ENCODE results near the gene VPS41. TPM values are rescaled to one million over a fixed set of nuclear protein-coding genes. Genes with fewer than 3 reads are reported as not detected.

VPS41 gene
- polyA plus RNA-seq, 1 of the 3 experiments (the other 2 are of a cell fraction), result 20.4 TPM

DNA sequence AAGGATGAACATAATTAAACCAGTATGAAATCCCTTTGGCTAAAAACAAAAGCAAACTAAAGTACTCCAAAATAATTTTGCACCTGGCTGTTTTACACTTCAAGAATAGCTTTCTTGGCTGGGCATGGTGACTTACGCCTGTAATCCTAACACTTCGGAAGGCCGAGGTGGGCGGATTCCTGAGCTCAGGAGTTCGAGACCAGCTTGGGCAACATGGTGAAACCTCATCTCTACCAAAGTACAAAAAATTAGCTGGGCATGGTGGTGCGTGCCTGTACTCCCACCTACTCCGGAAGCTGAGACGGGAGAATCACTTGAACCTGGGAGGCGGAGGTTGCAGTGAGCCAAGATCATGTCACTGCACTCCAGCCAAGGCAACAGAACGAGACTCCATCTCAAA, 185.7 kb downstream of the VPS41 start:
- H4K20me1 ChIP-seq (ENCODE audit: insufficient read depth), result no peaks in the 10 kb centered on the region
- no peak overlapping the region for H3K4me3 ChIP-seq (ENCODE audit: low read depth in 2 of 2, low read length in 1 of 2)
- POLR2A ChIA-PET, result no interaction called here
- H3K79me2 ChIP-seq (ENCODE audit: insufficient read depth), result no peaks in the 10 kb centered on the region
- no peaks in the 10 kb centered on the region for H3K27me3 ChIP-seq (ENCODE audit: insufficient read depth)
- peaks cover 11 to 58% of the 10 kb centered on the region in 2 experiments for H3K36me3 ChIP-seq (replicated peaks in 1 of 2; ENCODE audit: control insufficient read depth in 1 of 2, insufficient read depth in 2 of 2, low read length in 1 of 2)
- H3K4me2 ChIP-seq, result no peak overlapping the region
- CTCF ChIA-PET, result no interaction called here
- H3K9ac ChIP-seq, result no peak overlapping the region
- H3K9me2 ChIP-seq, result no peaks in the 10 kb centered on the region
- H3K27ac ChIP-seq (ENCODE audit: low read depth in 2 of 2, low read length in 1 of 2), result no peak overlapping the region
- H3F3A ChIP-seq (replicated peaks; ENCODE audit: insufficient read depth), result no peaks in the 10 kb centered on the region
- no peak for DNase-seq
- no peaks in the 10 kb centered on the region for H3K4me1 ChIP-seq (ENCODE audit: control insufficient read depth in 1 of 2, insufficient read depth in 2 of 2, low read depth in 1 of 2, low read length in 1 of 2)
- 96% methylated on average over 10 of the region's 10 CpGs for WGBS (ENCODE audit: low lambda C conversion rate)
- no peak for TF ChIP-seq GATA2 (CRISPR knock-in tag; IDR thresholded peaks at IDR 0.05)
- TF ChIP-seq RXRA (IDR thresholded peaks at IDR 0.05; ENCODE audit: borderline replicate concordance, low read depth), result no peak
- no peak for TF ChIP-seq MXI1 (IDR thresholded peaks at IDR 0.05; ENCODE audit: low read depth, low read length)
- no peak for TF ChIP-seq FOSL2 (IDR thresholded peaks at IDR 0.05; ENCODE audit: borderline replicate concordance, low read depth)
- no peak for TF ChIP-seq POLR2AphosphoS5 (IDR thresholded peaks at IDR 0.05; ENCODE audit: low read depth, low read length)
- TF ChIP-seq EP300 (IDR thresholded peaks at IDR 0.05; ENCODE audit: borderline replicate concordance in 1 of 2, low read depth in 1 of 2, low read length in 1 of 2), result no peak
- no peak for TF ChIP-seq NFIC (IDR thresholded peaks at IDR 0.05; ENCODE audit: borderline replicate concordance)
- TF ChIP-seq, protein P1, sequence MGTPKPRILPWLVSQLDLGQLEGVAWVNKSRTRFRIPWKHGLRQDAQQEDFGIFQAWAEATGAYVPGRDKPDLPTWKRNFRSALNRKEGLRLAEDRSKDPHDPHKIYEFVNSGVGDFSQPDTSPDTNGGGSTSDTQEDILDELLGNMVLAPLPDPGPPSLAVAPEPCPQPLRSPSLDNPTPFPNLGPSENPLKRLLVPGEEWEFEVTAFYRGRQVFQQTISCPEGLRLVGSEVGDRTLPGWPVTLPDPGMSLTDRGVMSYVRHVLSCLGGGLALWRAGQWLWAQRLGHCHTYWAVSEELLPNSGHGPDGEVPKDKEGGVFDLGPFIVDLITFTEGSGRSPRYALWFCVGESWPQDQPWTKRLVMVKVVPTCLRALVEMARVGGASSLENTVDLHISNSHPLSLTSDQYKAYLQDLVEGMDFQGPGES (IDR thresholded peaks at IDR 0.05; ENCODE audit: low read depth, low read length), result no peak
- TF ChIP-seq FOXM1 (IDR thresholded peaks at IDR 0.05; ENCODE audit: low read depth), result no peak
- no peak for TF ChIP-seq GABPA (IDR thresholded peaks at IDR 0.05; ENCODE audit: low read depth)
- no peak for TF ChIP-seq CHD2 (IDR thresholded peaks at IDR 0.05; ENCODE audit: low read length, partially characterized antibody)
- no peaks in the 10 kb centered on the region for H3K9me3 ChIP-seq
- no peak overlapping the region for H2AFZ ChIP-seq (ENCODE audit: low read depth)

DNA sequence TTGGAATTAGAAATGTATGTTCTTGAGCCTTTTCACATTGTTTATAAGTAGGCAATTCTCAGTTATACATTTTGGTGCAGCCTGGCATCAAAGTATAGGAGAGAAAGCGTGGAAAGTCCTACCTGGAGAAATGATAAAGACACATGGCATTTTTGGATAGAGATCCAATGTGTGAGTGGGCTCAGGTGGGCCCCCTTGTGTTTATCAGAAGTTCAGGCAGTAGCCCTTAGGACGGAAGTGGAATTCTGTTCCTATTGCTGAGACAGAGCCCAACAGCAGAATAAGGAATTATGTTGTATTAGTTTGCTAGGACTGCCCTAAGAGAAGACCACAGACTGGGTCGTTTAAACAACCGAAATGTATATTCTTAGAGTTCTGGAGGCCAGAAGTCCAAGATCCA, 192.6 kb downstream of the VPS41 start:
- Histone ChIP-seq H3K4me3 (ENCODE audit: low read depth in 2 of 2, low read length in 1 of 2) (no peak overlapping the region), H3K4me1 (ENCODE audit: control insufficient read depth in 1 of 2, insufficient read depth in 2 of 2, low read depth in 1 of 2, low read length in 1 of 2) (no peaks in the 10 kb centered on the region), H3K9me3 (no peaks in the 10 kb centered on the region), H3F3A (replicated peaks; ENCODE audit: insufficient read depth) (no peaks in the 10 kb centered on the region), H3K79me2 (ENCODE audit: insufficient read depth) (no peaks in the 10 kb centered on the region), H2AFZ (ENCODE audit: low read depth) (no peak overlapping the region), H4K20me1 (ENCODE audit: insufficient read depth) (no peaks in the 10 kb centered on the region), H3K9ac (no peak overlapping the region), H3K27me3 (ENCODE audit: insufficient read depth) (no peaks in the 10 kb centered on the region; the same call in 1 of the 2 replicates), H3K9me2 (no peaks in the 10 kb centered on the region), H3K36me3 (replicated peaks in 1 of 2; ENCODE audit: control insufficient read depth in 1 of 2, insufficient read depth in 2 of 2, low read length in 1 of 2) (peaks cover 0 to 6% of the 10 kb centered on the region in 2 experiments), H3K27ac (ENCODE audit: low read depth in 2 of 2, low read length in 1 of 2) (no peak overlapping the region), H3K4me2 (no peak overlapping the region)
- 92% methylated on average over 4 of the region's 4 CpGs for WGBS (ENCODE audit: low lambda C conversion rate)
- no peak for DNase-seq
- CTCF ChIA-PET, result no interaction called here
- POLR2A ChIA-PET, result no interaction called here
- no peak for TF ChIP-seq RCOR1 (IDR thresholded peaks at IDR 0.05; ENCODE audit: low read length)
- no peak for TF ChIP-seq TAF1 (IDR thresholded peaks at IDR 0.05; ENCODE audit: borderline replicate concordance, low read depth, low read length)
- TF ChIP-seq, protein P2, sequence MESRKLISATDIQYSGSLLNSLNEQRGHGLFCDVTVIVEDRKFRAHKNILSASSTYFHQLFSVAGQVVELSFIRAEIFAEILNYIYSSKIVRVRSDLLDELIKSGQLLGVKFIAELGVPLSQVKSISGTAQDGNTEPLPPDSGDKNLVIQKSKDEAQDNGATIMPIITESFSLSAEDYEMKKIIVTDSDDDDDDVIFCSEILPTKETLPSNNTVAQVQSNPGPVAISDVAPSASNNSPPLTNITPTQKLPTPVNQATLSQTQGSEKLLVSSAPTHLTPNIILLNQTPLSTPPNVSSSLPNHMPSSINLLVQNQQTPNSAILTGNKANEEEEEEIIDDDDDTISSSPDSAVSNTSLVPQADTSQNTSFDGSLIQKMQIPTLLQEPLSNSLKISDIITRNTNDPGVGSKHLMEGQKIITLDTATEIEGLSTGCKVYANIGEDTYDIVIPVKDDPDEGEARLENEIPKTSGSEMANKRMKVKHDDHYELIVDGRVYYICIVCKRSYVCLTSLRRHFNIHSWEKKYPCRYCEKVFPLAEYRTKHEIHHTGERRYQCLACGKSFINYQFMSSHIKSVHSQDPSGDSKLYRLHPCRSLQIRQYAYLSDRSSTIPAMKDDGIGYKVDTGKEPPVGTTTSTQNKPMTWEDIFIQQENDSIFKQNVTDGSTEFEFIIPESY (IDR thresholded peaks at IDR 0.05; ENCODE audit: borderline replicate concordance, low read depth), result no peak
- no peak for TF ChIP-seq FOXJ3 (CRISPR knock-in tag; IDR thresholded peaks at IDR 0.05)
- TF ChIP-seq, protein P3, sequence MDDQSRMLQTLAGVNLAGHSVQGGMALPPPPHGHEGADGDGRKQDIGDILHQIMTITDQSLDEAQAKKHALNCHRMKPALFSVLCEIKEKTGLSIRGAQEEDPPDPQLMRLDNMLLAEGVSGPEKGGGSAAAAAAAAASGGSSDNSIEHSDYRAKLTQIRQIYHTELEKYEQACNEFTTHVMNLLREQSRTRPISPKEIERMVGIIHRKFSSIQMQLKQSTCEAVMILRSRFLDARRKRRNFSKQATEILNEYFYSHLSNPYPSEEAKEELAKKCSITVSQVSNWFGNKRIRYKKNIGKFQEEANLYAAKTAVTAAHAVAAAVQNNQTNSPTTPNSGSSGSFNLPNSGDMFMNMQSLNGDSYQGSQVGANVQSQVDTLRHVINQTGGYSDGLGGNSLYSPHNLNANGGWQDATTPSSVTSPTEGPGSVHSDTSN (IDR thresholded peaks at IDR 0.05), result no peak
- no peak for TF ChIP-seq MEF2A (IDR thresholded peaks at IDR 0.05; ENCODE audit: borderline replicate concordance, low read depth)
- no peak for TF ChIP-seq CHD2 (IDR thresholded peaks at IDR 0.05; ENCODE audit: low read length, partially characterized antibody)
- TF ChIP-seq GABPA (IDR thresholded peaks at IDR 0.05; ENCODE audit: low read depth), result no peak
- no peak for TF ChIP-seq NRF1 (IDR thresholded peaks at IDR 0.05; ENCODE audit: low read depth, low read length)
- TF ChIP-seq, protein P4, sequence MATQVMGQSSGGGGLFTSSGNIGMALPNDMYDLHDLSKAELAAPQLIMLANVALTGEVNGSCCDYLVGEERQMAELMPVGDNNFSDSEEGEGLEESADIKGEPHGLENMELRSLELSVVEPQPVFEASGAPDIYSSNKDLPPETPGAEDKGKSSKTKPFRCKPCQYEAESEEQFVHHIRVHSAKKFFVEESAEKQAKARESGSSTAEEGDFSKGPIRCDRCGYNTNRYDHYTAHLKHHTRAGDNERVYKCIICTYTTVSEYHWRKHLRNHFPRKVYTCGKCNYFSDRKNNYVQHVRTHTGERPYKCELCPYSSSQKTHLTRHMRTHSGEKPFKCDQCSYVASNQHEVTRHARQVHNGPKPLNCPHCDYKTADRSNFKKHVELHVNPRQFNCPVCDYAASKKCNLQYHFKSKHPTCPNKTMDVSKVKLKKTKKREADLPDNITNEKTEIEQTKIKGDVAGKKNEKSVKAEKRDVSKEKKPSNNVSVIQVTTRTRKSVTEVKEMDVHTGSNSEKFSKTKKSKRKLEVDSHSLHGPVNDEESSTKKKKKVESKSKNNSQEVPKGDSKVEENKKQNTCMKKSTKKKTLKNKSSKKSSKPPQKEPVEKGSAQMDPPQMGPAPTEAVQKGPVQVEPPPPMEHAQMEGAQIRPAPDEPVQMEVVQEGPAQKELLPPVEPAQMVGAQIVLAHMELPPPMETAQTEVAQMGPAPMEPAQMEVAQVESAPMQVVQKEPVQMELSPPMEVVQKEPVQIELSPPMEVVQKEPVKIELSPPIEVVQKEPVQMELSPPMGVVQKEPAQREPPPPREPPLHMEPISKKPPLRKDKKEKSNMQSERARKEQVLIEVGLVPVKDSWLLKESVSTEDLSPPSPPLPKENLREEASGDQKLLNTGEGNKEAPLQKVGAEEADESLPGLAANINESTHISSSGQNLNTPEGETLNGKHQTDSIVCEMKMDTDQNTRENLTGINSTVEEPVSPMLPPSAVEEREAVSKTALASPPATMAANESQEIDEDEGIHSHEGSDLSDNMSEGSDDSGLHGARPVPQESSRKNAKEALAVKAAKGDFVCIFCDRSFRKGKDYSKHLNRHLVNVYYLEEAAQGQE (IDR thresholded peaks at IDR 0.05; ENCODE audit: low read depth, low read length), result no peak
- no peak for TF ChIP-seq TCF12 (IDR thresholded peaks at IDR 0.05)
- TF ChIP-seq TEAD4 (IDR thresholded peaks at IDR 0.05; ENCODE audit: borderline replicate concordance, insufficient read depth), result no peak
- no peak for TF ChIP-seq SMC3 (IDR thresholded peaks at IDR 0.05; ENCODE audit: low read depth, low read length)
- TF ChIP-seq RXRA (IDR thresholded peaks at IDR 0.05; ENCODE audit: borderline replicate concordance, low read depth), result no peak
